ENCODE data around the gene C1orf122. TPM values are rescaled to one million over a fixed set of nuclear protein-coding genes. Genes with fewer than 3 reads are reported as not detected.
"Not testable (repeated sequence)": the region's sequence is repeated elsewhere in the genome, so short reads cannot be mapped to it uniquely, and the experiment has no call there.

Gene C1orf122
- total RNA-seq (2014; rRNA removed; shearing (Covaris generic)): 27.6 and 33.7 TPM in 2 replicates
- 51.5 and 54.6 TPM in 2 replicates for polyA plus RNA-seq (2015; cell fraction: cytosol; rRNA removed)
- polyA plus RNA-seq (2015; cell fraction: nucleus; rRNA removed): 43.4 and 55.0 TPM in 2 replicates

- DNase-seq (ENCODE audit: low read depth, low spot score): peak; percentile 92
- in situ Hi-C loops (cut with HindIII; ENCODE audit: low pct_unique_long_range_greater_than_20kb, low sequenced_read_pairs): no loop called here
Observed at GRCh38 chr1:37807555-37808368, at the start of gene C1orf122, which contains the start of gene YRDC. C1orf122 (plus strand) TSS chr1:37807790; CDS start chr1:37808405, 615 bp downstream. YRDC (minus strand) TSS chr1:37808208; CDS start chr1:37808180, 28 bp downstream.

- in situ Hi-C loops (cut with HindIII; ENCODE audit: low pct_unique_long_range_greater_than_20kb, low sequenced_read_pairs): no loop called here
Observed at GRCh38 chr1:37759451-37759850, 48.1 kb upstream of the C1orf122 start.

GRCh38 chr1:37761416-37762095 is 46.0 kb upstream of the C1orf122 start:
- DNase-seq (ENCODE audit: low read depth, low spot score): no peak
- in situ Hi-C loops (cut with HindIII; ENCODE audit: low pct_unique_long_range_greater_than_20kb, low sequenced_read_pairs): no loop called here

More at GRCh38 chr1:37759451-37759850, 48.1 kb upstream of the C1orf122 start:
- DNase-seq (ENCODE audit: low read depth, low spot score): no peak

GRCh38 chr1:37762516-37762915 is 45.1 kb upstream of the C1orf122 start:
- in situ Hi-C loops (cut with HindIII; ENCODE audit: low pct_unique_long_range_greater_than_20kb, low sequenced_read_pairs): no loop called here

GRCh38 chr1:37763791-37764413 is 43.7 kb upstream of the C1orf122 start:
- no peak for DNase-seq (ENCODE audit: low read depth, low spot score)
- in situ Hi-C loops (cut with HindIII; ENCODE audit: low pct_unique_long_range_greater_than_20kb, low sequenced_read_pairs): no loop called here

More at GRCh38 chr1:37762516-37762915, 45.1 kb upstream of the C1orf122 start:
- no peak for DNase-seq (ENCODE audit: low read depth, low spot score)

- DNase-seq (ENCODE audit: low read depth, low spot score): peak; percentile 34
- in situ Hi-C loops (cut with HindIII; ENCODE audit: low pct_unique_long_range_greater_than_20kb, low sequenced_read_pairs): no loop called here
Observed at GRCh38 chr1:37764414-37764825, 43.2 kb upstream of the C1orf122 start.

GRCh38 chr1:37764888-37765441 is 42.6 kb upstream of the C1orf122 start, which contains the start of gene EPHA10:
EPHA10 (minus strand) TSS chr1:37765120; CDS start chr1:37765066, 54 bp downstream.
- DNase-seq (ENCODE audit: low read depth, low spot score): no peak

GRCh38 chr1:37765916-37766664 is 41.5 kb upstream of the C1orf122 start:
- in situ Hi-C loops (cut with HindIII; ENCODE audit: low pct_unique_long_range_greater_than_20kb, low sequenced_read_pairs): no loop called here
- peak; percentile 21 for DNase-seq (ENCODE audit: low read depth, low spot score)

More at GRCh38 chr1:37764888-37765441, 42.6 kb upstream of the C1orf122 start, which contains the start of gene EPHA10:
- in situ Hi-C loops (cut with HindIII; ENCODE audit: low pct_unique_long_range_greater_than_20kb, low sequenced_read_pairs): no loop called here

GRCh38 chr1:37767488-37767887 is 40.1 kb upstream of the C1orf122 start:
- no peak for DNase-seq (ENCODE audit: low read depth, low spot score)
- in situ Hi-C loops (cut with HindIII; ENCODE audit: low pct_unique_long_range_greater_than_20kb, low sequenced_read_pairs): no loop called here

GRCh38 chr1:37771440-37771839 is 36.1 kb upstream of the C1orf122 start:
- DNase-seq (ENCODE audit: low read depth, low spot score); in situ Hi-C loops (cut with HindIII; ENCODE audit: low pct_unique_long_range_greater_than_20kb, low sequenced_read_pairs): not testable (repeated sequence)

GRCh38 chr1:37776946-37777516 is 30.6 kb upstream of the C1orf122 start:
- in situ Hi-C loops (cut with HindIII; ENCODE audit: low pct_unique_long_range_greater_than_20kb, low sequenced_read_pairs): no loop called here

GRCh38 chr1:37778654-37779053 is 28.9 kb upstream of the C1orf122 start:
- DNase-seq (ENCODE audit: low read depth, low spot score): no peak
- in situ Hi-C loops (cut with HindIII; ENCODE audit: low pct_unique_long_range_greater_than_20kb, low sequenced_read_pairs): no loop called here

More at GRCh38 chr1:37776946-37777516, 30.6 kb upstream of the C1orf122 start:
- DNase-seq (ENCODE audit: low read depth, low spot score): no peak

- in situ Hi-C loops (cut with HindIII; ENCODE audit: low pct_unique_long_range_greater_than_20kb, low sequenced_read_pairs): no loop called here
- DNase-seq (ENCODE audit: low read depth, low spot score): no peak
Observed at GRCh38 chr1:37782491-37782890, 25.1 kb upstream of the C1orf122 start.

GRCh38 chr1:37792943-37793686 is 14.5 kb upstream of the C1orf122 start:
- no peak for DNase-seq (ENCODE audit: low read depth, low spot score)
- in situ Hi-C loops (cut with HindIII; ENCODE audit: low pct_unique_long_range_greater_than_20kb, low sequenced_read_pairs): no loop called here

- DNase-seq (ENCODE audit: low read depth, low spot score): peak; percentile 15
- in situ Hi-C loops (cut with HindIII; ENCODE audit: low pct_unique_long_range_greater_than_20kb, low sequenced_read_pairs): no loop called here
Observed at GRCh38 chr1:37793773-37794371, 13.7 kb upstream of the C1orf122 start, which contains the start of gene MANEAL. MANEAL (plus strand) TSS chr1:37793847; CDS start chr1:37794183, 336 bp downstream.
